ENCODE data around the gene GPC5.

GPC5 gene

DNA sequence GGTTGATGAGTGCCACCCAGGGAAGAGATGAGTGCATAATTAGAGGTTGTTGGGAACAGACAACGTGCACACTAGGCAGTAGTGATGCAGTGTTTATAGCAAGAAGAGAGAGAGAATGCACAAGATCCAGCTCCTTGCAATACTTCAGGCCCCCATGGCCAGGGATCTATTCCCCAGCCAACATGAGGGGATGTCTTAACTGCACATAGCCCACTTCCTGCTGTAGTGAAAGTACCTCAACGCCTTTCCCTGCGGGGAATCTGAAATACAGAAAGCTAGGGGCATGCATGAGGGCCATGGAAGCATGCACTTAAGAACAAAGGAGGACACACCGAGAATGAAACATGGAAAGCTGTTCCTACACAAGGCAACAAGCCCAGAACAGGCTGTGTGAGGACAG lies 1191.5 kb downstream of the GPC5 start (continued):
- TF ChIP-seq, protein P1, sequence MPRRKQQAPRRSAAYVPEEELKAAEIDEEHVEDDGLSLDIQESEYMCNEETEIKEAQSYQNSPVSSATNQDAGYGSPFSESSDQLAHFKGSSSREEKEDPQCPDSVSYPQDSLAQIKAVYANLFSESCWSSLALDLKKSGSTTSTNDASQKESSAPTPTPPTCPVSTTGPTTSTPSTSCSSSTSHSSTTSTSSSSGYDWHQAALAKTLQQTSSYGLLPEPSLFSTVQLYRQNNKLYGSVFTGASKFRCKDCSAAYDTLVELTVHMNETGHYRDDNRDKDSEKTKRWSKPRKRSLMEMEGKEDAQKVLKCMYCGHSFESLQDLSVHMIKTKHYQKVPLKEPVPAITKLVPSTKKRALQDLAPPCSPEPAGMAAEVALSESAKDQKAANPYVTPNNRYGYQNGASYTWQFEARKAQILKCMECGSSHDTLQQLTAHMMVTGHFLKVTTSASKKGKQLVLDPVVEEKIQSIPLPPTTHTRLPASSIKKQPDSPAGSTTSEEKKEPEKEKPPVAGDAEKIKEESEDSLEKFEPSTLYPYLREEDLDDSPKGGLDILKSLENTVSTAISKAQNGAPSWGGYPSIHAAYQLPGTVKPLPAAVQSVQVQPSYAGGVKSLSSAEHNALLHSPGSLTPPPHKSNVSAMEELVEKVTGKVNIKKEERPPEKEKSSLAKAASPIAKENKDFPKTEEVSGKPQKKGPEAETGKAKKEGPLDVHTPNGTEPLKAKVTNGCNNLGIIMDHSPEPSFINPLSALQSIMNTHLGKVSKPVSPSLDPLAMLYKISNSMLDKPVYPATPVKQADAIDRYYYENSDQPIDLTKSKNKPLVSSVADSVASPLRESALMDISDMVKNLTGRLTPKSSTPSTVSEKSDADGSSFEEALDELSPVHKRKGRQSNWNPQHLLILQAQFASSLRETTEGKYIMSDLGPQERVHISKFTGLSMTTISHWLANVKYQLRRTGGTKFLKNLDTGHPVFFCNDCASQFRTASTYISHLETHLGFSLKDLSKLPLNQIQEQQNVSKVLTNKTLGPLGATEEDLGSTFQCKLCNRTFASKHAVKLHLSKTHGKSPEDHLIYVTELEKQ (tag by site-specific recombination; IDR thresholded peaks at IDR 0.05; ENCODE audit: borderline replicate concordance), result no peak
- TF ChIP-seq GLI4 (tag by site-specific recombination; IDR thresholded peaks at IDR 0.05) (no peak), ZNF624 (tag by site-specific recombination; IDR thresholded peaks at IDR 0.05) (no peak), MYNN (tag by site-specific recombination; IDR thresholded peaks at IDR 0.05; ENCODE audit: borderline replicate concordance) (no peak)

DNA sequence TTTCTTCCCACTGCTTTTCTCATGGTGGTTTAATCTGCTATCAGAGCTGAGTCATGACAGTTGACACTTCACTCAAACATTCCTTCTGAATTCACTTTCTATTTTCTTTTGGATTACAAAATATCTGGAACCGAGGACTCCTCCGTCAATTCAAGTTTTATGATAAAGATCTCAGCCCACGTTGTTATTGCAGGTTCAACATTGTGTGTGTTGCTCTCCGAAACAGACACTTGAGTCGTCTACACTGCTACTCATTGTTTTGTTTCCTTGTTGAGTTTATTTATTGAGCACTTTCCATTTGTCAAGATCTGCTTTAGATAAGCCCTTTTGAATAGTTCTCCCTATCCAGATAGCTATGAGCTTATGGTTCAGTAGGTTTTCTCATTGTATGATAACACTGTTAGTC lies 1192.1 kb downstream of the GPC5 start:
- Histone ChIP-seq H3K4me1 (ENCODE audit: control insufficient read depth, insufficient read depth, low read length) (no peaks in the 10 kb centered on the region), H3K9me3 (ENCODE audit: control insufficient read depth, insufficient read depth, low read depth, low read length) (no peaks in the 10 kb centered on the region), H3K27ac (ENCODE audit: extremely low read depth, low read depth, low read length) (no peak overlapping the region), H3K36me3 (ENCODE audit: control insufficient read depth in 2 of 2, insufficient read depth in 1 of 2, low read length in 2 of 2) (no peaks in the 10 kb centered on the region), H3K4me3 (ENCODE audit: low read depth, low read length) (no peak overlapping the region)
- peak; percentile 89 for TF ChIP-seq TRIM28 (IDR thresholded peaks at IDR 0.05; ENCODE audit: borderline replicate concordance, low read length)
- no peak for TF ChIP-seq ZFP69B (tag by site-specific recombination; IDR thresholded peaks at IDR 0.05)
- ChIA-PET CTCF (interaction anchor here (0.5 to 1.4 kb wide), 2 partner anchors 17 to 221 kb away, joined by 3 read pairs; no protein-coding TSS in a partner anchor), POLR2A (no interaction called here)

DNA sequence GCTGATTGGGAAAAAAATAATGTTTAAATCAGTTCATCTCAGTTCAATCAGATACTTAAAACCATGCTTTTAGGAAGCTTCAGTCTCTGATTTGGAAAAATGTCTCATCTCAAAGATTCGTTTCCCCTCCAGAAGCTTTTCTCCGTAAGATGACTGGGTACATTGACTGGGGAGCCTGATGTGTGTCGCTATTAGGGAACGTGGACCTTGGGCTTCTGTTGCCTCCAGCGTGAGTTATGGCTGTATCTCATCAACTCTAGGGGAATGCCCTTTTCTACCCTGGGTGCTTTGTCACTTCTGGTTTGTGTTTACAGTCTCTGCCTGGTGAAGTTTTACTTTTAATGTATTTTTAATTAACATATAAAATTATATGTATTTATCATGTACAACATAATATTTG lies 1192.7 kb downstream of the GPC5 start:
- no peak overlapping the region for H3K27ac ChIP-seq (ENCODE audit: extremely low read depth, low read depth, low read length)
- POLR2A ChIA-PET, result no interaction called here
- H3K4me3 ChIP-seq (ENCODE audit: low read depth, low read length), result no peak overlapping the region
- H3K36me3 ChIP-seq (ENCODE audit: control insufficient read depth in 2 of 2, insufficient read depth in 1 of 2, low read length in 2 of 2), result no peaks in the 10 kb centered on the region
- H3K9me3 ChIP-seq (ENCODE audit: control insufficient read depth, insufficient read depth, low read depth, low read length), result no peaks in the 10 kb centered on the region
- H3K4me1 ChIP-seq (ENCODE audit: control insufficient read depth, insufficient read depth, low read length), result no peaks in the 10 kb centered on the region
- CTCF ChIA-PET, result interaction anchor here (1.4 kb wide), 1 partner anchor 17 kb away, joined by 3 read pairs; no protein-coding TSS in a partner anchor
- no peak for TF ChIP-seq HOXD13 (CRISPR knock-in tag; IDR thresholded peaks at IDR 0.05; ENCODE audit: borderline replicate concordance)
- no peak for TF ChIP-seq MEIS1 (CRISPR knock-in tag; IDR thresholded peaks at IDR 0.05; ENCODE audit: borderline replicate concordance)
- no peak for TF ChIP-seq ZBTB48 (tag by site-specific recombination; IDR thresholded peaks at IDR 0.05)
- TF ChIP-seq, protein P2, sequence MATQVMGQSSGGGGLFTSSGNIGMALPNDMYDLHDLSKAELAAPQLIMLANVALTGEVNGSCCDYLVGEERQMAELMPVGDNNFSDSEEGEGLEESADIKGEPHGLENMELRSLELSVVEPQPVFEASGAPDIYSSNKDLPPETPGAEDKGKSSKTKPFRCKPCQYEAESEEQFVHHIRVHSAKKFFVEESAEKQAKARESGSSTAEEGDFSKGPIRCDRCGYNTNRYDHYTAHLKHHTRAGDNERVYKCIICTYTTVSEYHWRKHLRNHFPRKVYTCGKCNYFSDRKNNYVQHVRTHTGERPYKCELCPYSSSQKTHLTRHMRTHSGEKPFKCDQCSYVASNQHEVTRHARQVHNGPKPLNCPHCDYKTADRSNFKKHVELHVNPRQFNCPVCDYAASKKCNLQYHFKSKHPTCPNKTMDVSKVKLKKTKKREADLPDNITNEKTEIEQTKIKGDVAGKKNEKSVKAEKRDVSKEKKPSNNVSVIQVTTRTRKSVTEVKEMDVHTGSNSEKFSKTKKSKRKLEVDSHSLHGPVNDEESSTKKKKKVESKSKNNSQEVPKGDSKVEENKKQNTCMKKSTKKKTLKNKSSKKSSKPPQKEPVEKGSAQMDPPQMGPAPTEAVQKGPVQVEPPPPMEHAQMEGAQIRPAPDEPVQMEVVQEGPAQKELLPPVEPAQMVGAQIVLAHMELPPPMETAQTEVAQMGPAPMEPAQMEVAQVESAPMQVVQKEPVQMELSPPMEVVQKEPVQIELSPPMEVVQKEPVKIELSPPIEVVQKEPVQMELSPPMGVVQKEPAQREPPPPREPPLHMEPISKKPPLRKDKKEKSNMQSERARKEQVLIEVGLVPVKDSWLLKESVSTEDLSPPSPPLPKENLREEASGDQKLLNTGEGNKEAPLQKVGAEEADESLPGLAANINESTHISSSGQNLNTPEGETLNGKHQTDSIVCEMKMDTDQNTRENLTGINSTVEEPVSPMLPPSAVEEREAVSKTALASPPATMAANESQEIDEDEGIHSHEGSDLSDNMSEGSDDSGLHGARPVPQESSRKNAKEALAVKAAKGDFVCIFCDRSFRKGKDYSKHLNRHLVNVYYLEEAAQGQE (tag by site-specific recombination; IDR thresholded peaks at IDR 0.05), result no peak
- no peak for TF ChIP-seq ZNF785 (tag by site-specific recombination; IDR thresholded peaks at IDR 0.05)
- TF ChIP-seq KLF10 (tag by site-specific recombination; IDR thresholded peaks at IDR 0.05), result no peak
- TF ChIP-seq, protein P3, sequence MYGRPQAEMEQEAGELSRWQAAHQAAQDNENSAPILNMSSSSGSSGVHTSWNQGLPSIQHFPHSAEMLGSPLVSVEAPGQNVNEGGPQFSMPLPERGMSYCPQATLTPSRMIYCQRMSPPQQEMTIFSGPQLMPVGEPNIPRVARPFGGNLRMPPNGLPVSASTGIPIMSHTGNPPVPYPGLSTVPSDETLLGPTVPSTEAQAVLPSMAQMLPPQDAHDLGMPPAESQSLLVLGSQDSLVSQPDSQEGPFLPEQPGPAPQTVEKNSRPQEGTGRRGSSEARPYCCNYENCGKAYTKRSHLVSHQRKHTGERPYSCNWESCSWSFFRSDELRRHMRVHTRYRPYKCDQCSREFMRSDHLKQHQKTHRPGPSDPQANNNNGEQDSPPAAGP (tag by site-specific recombination; IDR thresholded peaks at IDR 0.05), result no peak
- TF ChIP-seq SP3 (tag by site-specific recombination; IDR thresholded peaks at IDR 0.05), result no peak
- TF ChIP-seq, protein P4, sequence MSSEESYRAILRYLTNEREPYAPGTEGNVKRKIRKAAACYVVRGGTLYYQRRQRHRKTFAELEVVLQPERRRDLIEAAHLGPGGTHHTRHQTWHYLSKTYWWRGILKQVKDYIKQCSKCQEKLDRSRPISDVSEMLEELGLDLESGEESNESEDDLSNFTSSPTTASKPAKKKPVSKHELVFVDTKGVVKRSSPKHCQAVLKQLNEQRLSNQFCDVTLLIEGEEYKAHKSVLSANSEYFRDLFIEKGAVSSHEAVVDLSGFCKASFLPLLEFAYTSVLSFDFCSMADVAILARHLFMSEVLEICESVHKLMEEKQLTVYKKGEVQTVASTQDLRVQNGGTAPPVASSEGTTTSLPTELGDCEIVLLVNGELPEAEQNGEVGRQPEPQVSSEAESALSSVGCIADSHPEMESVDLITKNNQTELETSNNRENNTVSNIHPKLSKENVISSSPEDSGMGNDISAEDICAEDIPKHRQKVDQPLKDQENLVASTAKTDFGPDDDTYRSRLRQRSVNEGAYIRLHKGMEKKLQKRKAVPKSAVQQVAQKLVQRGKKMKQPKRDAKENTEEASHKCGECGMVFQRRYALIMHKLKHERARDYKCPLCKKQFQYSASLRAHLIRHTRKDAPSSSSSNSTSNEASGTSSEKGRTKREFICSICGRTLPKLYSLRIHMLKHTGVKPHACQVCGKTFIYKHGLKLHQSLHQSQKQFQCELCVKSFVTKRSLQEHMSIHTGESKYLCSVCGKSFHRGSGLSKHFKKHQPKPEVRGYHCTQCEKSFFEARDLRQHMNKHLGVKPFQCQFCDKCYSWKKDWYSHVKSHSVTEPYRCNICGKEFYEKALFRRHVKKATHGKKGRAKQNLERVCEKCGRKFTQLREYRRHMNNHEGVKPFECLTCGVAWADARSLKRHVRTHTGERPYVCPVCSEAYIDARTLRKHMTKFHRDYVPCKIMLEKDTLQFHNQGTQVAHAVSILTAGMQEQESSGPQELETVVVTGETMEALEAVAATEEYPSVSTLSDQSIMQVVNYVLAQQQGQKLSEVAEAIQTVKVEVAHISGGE (tag by site-specific recombination; conservative IDR thresholded peaks at IDR 0.05; ENCODE audit: low read depth), result no peak
- TF ChIP-seq YY2 (tag by site-specific recombination; IDR thresholded peaks at IDR 0.05), result no peak
- no peak for TF ChIP-seq ZFP37 (tag by site-specific recombination; IDR thresholded peaks at IDR 0.05)
- no peak for TF ChIP-seq ZNF140 (tag by site-specific recombination; IDR thresholded peaks at IDR 0.05)
- no peak for TF ChIP-seq ZNF138 (tag by site-specific recombination; IDR thresholded peaks at IDR 0.05; ENCODE audit: borderline replicate concordance)
- TF ChIP-seq, protein P5, sequence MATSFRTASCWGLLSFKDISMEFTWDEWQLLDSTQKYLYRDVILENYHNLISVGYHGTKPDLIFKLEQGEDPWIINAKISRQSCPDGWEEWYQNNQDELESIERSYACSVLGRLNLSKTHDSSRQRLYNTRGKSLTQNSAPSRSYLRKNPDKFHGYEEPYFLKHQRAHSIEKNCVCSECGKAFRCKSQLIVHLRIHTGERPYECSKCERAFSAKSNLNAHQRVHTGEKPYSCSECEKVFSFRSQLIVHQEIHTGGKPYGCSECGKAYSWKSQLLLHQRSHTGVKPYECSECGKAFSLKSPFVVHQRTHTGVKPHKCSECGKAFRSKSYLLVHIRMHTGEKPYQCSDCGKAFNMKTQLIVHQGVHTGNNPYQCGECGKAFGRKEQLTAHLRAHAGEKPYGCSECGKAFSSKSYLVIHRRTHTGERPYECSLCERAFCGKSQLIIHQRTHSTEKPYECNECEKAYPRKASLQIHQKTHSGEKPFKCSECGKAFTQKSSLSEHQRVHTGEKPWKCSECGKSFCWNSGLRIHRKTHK (tag by site-specific recombination; IDR thresholded peaks at IDR 0.05), result no peak
- no peak for TF ChIP-seq ZNF558 (tag by site-specific recombination; IDR thresholded peaks at IDR 0.05)
- no peak for TF ChIP-seq ZNF768 (tag by site-specific recombination; IDR thresholded peaks at IDR 0.05)

Data from HEK293 (cell line).